ENCODE measurements around the gene PEPD. TPM values are rescaled to one million over a fixed set of nuclear protein-coding genes. Genes with fewer than 3 reads are reported as not detected.

The PEPD gene
- total RNA-seq, 1 experiment from 2014 or later: 116 TPM

GRCh38 chr19:33461256-33462111, 60.1 kb downstream of the PEPD start:
- no peak overlapping the region for H3K4me3 Mint-ChIP-seq (ENCODE audit: unreplicated experiment)
- peaks cover 8% of the 10 kb centered on the region for H3K36me3 ChIP-seq (ENCODE audit: control insufficient read depth, insufficient read depth, low read length)
- ChIA-PET CTCF (no interaction called here), POLR2A (no interaction called here)
- H3K36me3 Mint-ChIP-seq (ENCODE audit: insufficient read depth, unreplicated experiment): peaks cover 7% of the 10 kb centered on the region
- H3K9me3 Mint-ChIP-seq (ENCODE audit: unreplicated experiment): no peaks in the 10 kb centered on the region
- TF ChIP-seq, protein P1, sequence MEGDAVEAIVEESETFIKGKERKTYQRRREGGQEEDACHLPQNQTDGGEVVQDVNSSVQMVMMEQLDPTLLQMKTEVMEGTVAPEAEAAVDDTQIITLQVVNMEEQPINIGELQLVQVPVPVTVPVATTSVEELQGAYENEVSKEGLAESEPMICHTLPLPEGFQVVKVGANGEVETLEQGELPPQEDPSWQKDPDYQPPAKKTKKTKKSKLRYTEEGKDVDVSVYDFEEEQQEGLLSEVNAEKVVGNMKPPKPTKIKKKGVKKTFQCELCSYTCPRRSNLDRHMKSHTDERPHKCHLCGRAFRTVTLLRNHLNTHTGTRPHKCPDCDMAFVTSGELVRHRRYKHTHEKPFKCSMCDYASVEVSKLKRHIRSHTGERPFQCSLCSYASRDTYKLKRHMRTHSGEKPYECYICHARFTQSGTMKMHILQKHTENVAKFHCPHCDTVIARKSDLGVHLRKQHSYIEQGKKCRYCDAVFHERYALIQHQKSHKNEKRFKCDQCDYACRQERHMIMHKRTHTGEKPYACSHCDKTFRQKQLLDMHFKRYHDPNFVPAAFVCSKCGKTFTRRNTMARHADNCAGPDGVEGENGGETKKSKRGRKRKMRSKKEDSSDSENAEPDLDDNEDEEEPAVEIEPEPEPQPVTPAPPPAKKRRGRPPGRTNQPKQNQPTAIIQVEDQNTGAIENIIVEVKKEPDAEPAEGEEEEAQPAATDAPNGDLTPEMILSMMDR (IDR thresholded peaks at IDR 0.05; ENCODE audit: insufficient read depth in 1 of 2, low read depth in 1 of 2, low read length in 1 of 2, severe bottlenecking in 1 of 2, unreplicated experiment in 1 of 2): no peak
- no peaks in the 10 kb centered on the region for H3K27me3 Mint-ChIP-seq (ENCODE audit: insufficient read depth, unreplicated experiment)
- H3K4me1 ChIP-seq: no peaks in the 10 kb centered on the region
- no TSS peak for BruUV-seq (replicated peaks)
- H3K4me1 Mint-ChIP-seq (ENCODE audit: low read depth, unreplicated experiment): no peaks in the 10 kb centered on the region
- H3K27me3 ChIP-seq (replicated peaks; ENCODE audit: control insufficient read depth, insufficient read depth, low read length): no peaks in the 10 kb centered on the region
- no peaks in the 10 kb centered on the region for H3K9me3 ChIP-seq
- DNase-seq: peak in 1 of 2 experiments; percentile 26
- H3K4me3 ChIP-seq (ENCODE audit: low read depth, low read length): no peak overlapping the region
- intact Hi-C loops (cut with micrococcal nuclease; ENCODE audit: unreplicated experiment): no loop called here
- H3K27ac Mint-ChIP-seq (ENCODE audit: unreplicated experiment): no peak overlapping the region

GRCh38 chr19:33460221-33460908, 61.2 kb downstream of the PEPD start:
- CTCF ChIA-PET: no interaction called here
- POLR2A ChIA-PET: no interaction called here
- peaks cover 7% of the 10 kb centered on the region for H3K36me3 Mint-ChIP-seq (ENCODE audit: insufficient read depth, unreplicated experiment)
- intact Hi-C loops (cut with micrococcal nuclease; ENCODE audit: unreplicated experiment): no loop called here
- no peaks in the 10 kb centered on the region for H3K27me3 Mint-ChIP-seq (ENCODE audit: insufficient read depth, unreplicated experiment)
- Histone ChIP-seq H3K27me3 (replicated peaks; ENCODE audit: control insufficient read depth, insufficient read depth, low read length) (no peaks in the 10 kb centered on the region), H3K4me3 (ENCODE audit: low read depth, low read length) (no peak overlapping the region), H3K36me3 (ENCODE audit: control insufficient read depth, insufficient read depth, low read length) (peaks cover 8% of the 10 kb centered on the region), H3K9me3 (no peaks in the 10 kb centered on the region), H3K4me1 (no peaks in the 10 kb centered on the region)
- H3K27ac Mint-ChIP-seq (ENCODE audit: unreplicated experiment): no peak overlapping the region
- no TSS peak for BruUV-seq (replicated peaks)
- H3K4me1 Mint-ChIP-seq (ENCODE audit: low read depth, unreplicated experiment): no peaks in the 10 kb centered on the region
- H3K9me3 Mint-ChIP-seq (ENCODE audit: unreplicated experiment): no peaks in the 10 kb centered on the region
- TF ChIP-seq, protein P1 (IDR thresholded peaks at IDR 0.05; ENCODE audit: insufficient read depth in 1 of 2, low read depth in 1 of 2, low read length in 1 of 2, severe bottlenecking in 1 of 2, unreplicated experiment in 1 of 2): no peak
- H3K4me3 Mint-ChIP-seq (ENCODE audit: unreplicated experiment): no peak overlapping the region
- DNase-seq: peak in 1 of 2 experiments; percentile 26

GRCh38 chr19:33459222-33460090, 62.1 kb downstream of the PEPD start:
- Mint-ChIP-seq H3K27ac (ENCODE audit: unreplicated experiment) (no peak overlapping the region), H3K4me1 (ENCODE audit: low read depth, unreplicated experiment) (no peaks in the 10 kb centered on the region), H3K27me3 (ENCODE audit: insufficient read depth, unreplicated experiment) (no peaks in the 10 kb centered on the region), H3K9me3 (ENCODE audit: unreplicated experiment) (no peaks in the 10 kb centered on the region), H3K36me3 (ENCODE audit: insufficient read depth, unreplicated experiment) (peaks cover 7% of the 10 kb centered on the region), H3K4me3 (ENCODE audit: unreplicated experiment) (no peak overlapping the region)
- intact Hi-C loops (cut with micrococcal nuclease; ENCODE audit: unreplicated experiment): no loop called here
- Histone ChIP-seq H3K4me1 (no peaks in the 10 kb centered on the region), H3K4me3 (ENCODE audit: low read depth, low read length) (no peak overlapping the region), H3K9me3 (no peaks in the 10 kb centered on the region), H3K27me3 (replicated peaks; ENCODE audit: control insufficient read depth, insufficient read depth, low read length) (no peaks in the 10 kb centered on the region), H3K36me3 (ENCODE audit: control insufficient read depth, insufficient read depth, low read length) (peaks cover 8% of the 10 kb centered on the region)
- no TSS peak for BruUV-seq (replicated peaks)
- ChIA-PET CTCF (interaction anchor here (0.6 kb wide), 1 partner anchor 79 kb away, joined by 4 read pairs; no protein-coding TSS in a partner anchor), POLR2A (no interaction called here)
- TF ChIP-seq, protein P1 (IDR thresholded peaks at IDR 0.05; ENCODE audit: insufficient read depth in 1 of 2, low read depth in 1 of 2, low read length in 1 of 2, severe bottlenecking in 1 of 2, unreplicated experiment in 1 of 2): no peak
- DNase-seq: peak in 1 of 2 experiments; percentile 17
